ENCODE results near the gene ROBO1.

The ROBO1 gene

DNA sequence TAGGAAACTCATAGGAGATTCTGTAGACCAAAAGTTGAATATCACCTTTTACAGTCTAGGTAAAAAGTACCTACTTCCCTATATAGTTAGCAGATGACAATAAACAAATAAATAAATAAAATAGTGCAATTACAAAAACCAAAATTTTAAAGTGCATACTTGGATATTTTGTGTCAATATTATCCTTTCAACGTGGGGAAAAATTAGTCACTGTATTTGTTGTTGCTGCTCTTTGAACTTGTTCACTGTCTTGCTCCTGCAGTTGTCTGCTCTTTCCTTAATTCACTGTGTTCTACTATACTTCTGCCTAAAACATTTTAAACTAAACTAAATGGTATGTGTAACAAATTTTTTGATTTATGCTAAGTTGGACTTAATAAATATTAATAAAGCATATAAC lies 889.0 kb downstream of the ROBO1 start:
- TF ChIP-seq FOXK2 (IDR thresholded peaks at IDR 0.05), result no peak
- ChIA-PET POLR2A (no interaction called here), CTCF (no interaction called here)
- no peak for DNase-seq (ENCODE audit: extremely low spot score)

DNA sequence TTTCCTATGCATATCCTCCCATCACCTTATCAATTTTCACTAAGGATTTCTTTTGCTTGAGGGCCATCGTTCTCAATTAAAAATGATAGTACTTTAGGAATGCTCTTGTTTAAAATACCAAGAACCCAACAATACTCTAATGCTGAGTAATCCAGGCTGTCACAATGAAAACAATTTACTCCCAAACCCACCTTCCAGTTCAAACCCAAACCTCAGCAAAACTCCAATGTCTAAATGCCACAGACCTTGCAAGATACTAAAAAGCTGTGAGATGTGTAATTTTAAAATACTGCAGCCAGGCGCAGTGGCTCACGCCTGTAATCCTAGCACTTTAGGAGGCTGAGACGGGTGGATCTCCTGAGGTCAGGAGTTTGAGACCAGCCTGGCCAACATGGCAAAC lies 889.8 kb downstream of the ROBO1 start:
- no peak for DNase-seq (ENCODE audit: extremely low spot score)
- ChIA-PET POLR2A (no interaction called here), CTCF (no interaction called here)
- TF ChIP-seq LEF1 (IDR thresholded peaks at IDR 0.05; ENCODE audit: borderline replicate concordance) (no peak), BHLHE40 (IDR thresholded peaks at IDR 0.05; ENCODE audit: borderline replicate concordance) (no peak), TARDBP (IDR thresholded peaks at IDR 0.05) (no peak), FOXK2 (IDR thresholded peaks at IDR 0.05) (no peak), FOXA1 (IDR thresholded peaks at IDR 0.05) (no peak), ZNF384 (IDR thresholded peaks at IDR 0.05) (no peak), CTBP1 (IDR thresholded peaks at IDR 0.05; ENCODE audit: borderline replicate concordance) (no peak), NFRKB (IDR thresholded peaks at IDR 0.05) (no peak)

DNA sequence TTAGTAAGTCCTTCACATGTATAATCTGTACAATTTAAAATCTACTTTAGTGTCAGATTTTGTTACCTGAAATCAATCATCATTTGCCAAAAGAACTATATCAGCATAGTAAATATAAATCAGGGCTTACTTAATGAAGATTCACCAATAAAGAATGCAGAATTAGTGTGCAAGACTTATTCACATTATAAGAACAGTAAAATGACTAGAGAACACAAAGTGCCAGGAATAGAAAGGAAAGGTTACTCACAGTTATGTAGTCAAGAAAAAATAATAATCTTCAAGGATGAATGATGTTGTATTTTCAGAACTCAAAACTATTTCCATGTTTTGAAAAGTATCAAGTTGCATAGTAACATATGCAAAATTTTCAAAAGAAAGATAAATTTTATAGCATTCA lies 891.9 kb downstream of the ROBO1 start:
- POLR2A ChIA-PET, result no interaction called here
- CTCF ChIA-PET, result no interaction called here
- TF ChIP-seq, protein P1, sequence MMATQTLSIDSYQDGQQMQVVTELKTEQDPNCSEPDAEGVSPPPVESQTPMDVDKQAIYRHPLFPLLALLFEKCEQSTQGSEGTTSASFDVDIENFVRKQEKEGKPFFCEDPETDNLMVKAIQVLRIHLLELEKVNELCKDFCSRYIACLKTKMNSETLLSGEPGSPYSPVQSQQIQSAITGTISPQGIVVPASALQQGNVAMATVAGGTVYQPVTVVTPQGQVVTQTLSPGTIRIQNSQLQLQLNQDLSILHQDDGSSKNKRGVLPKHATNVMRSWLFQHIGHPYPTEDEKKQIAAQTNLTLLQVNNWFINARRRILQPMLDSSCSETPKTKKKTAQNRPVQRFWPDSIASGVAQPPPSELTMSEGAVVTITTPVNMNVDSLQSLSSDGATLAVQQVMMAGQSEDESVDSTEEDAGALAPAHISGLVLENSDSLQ (IDR thresholded peaks at IDR 0.05), result peak; percentile 31; the same call in 1 of the 2 replicates
- TF ChIP-seq CTBP1 (IDR thresholded peaks at IDR 0.05; ENCODE audit: borderline replicate concordance) (no peak), L3MBTL2 (conservative IDR thresholded peaks at IDR 0.05) (no peak), LEF1 (IDR thresholded peaks at IDR 0.05; ENCODE audit: borderline replicate concordance) (no peak), FOXA1 (IDR thresholded peaks at IDR 0.05) (no peak)
- no peak for DNase-seq (ENCODE audit: extremely low spot score)

DNA sequence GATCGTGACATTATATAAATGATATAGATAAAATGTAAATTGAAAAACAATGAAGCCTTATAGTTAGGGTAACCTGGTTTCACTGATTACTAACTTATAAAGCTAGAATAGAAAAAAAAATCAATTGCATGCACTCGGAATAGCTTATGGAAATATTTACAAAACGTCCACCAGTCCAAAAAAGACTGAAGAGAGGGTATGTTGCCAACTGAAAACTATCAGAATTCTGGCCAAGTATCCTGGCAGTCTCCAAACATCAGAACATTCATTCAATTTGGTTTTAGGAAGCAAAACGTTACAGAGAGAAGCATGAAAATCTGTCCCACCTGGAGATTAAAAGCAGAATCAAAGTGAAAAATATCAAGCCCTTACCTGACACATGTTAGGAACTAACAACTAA lies 892.4 kb downstream of the ROBO1 start:
- ChIA-PET CTCF (no interaction called here), POLR2A (no interaction called here)
- TF ChIP-seq FOXK2 (IDR thresholded peaks at IDR 0.05) (no peak), L3MBTL2 (conservative IDR thresholded peaks at IDR 0.05) (no peak)
- no peak for DNase-seq (ENCODE audit: extremely low spot score)

DNA sequence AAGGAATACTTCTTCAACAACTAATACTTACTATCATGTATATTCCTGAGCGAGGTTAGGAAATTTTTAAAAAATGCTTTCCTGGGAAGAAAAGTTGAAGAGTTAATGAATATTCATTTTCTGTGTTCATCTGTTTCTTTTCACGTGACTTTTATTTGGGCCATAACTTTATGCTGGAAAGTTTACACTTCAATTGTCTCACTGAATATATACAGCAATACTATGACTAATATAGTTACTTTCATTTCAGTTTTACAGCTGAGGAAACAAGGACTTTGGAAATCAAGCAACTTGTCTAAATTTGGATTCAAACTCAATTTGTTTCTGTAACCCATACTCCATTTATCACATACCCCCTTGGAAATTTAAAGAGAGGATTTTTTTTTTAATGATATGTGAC lies 894.2 kb downstream of the ROBO1 start:
- POLR2A ChIA-PET, result no interaction called here
- no peak for DNase-seq (ENCODE audit: extremely low spot score)

DNA sequence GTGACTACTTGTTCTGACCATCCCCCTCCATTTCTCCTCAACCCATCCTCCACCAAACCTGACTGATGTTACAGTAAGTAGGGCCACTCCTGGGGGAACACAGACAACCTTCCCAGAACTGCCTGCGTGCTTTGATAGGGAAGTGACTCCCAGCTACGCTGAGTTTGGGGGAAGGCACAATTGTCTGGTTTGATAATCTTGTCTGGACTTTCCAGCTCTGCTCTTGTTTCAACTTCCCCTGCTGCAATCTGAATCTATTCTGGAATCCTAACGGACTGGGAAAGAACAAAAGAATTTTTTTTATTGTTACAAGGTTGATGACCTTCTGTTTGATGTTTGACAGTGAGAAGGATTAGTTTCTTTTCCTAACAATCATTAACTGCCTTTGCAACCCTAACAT lies 895.6 kb downstream of the ROBO1 start:
- TF ChIP-seq LEF1 (IDR thresholded peaks at IDR 0.05; ENCODE audit: borderline replicate concordance) (no peak), FOXK2 (IDR thresholded peaks at IDR 0.05) (no peak), SUZ12 (IDR thresholded peaks at IDR 0.05) (no peak), NFRKB (IDR thresholded peaks at IDR 0.05) (no peak), FOXA1 (IDR thresholded peaks at IDR 0.05) (no peak), ZNF384 (IDR thresholded peaks at IDR 0.05) (no peak), ARNT (IDR thresholded peaks at IDR 0.05) (no peak), L3MBTL2 (conservative IDR thresholded peaks at IDR 0.05) (no peak), TARDBP (IDR thresholded peaks at IDR 0.05) (no peak), HDGF (IDR thresholded peaks at IDR 0.05; ENCODE audit: borderline replicate concordance) (no peak), BHLHE40 (IDR thresholded peaks at IDR 0.05; ENCODE audit: borderline replicate concordance) (no peak), CTBP1 (IDR thresholded peaks at IDR 0.05; ENCODE audit: borderline replicate concordance) (no peak), FOXM1 (IDR thresholded peaks at IDR 0.05; ENCODE audit: borderline replicate concordance) (no peak), SP1 (IDR thresholded peaks at IDR 0.05) (no peak), ELF4 (IDR thresholded peaks at IDR 0.05) (no peak)
- TF ChIP-seq, protein P1 (IDR thresholded peaks at IDR 0.05), result no peak
- no peak for DNase-seq (ENCODE audit: extremely low spot score)
- ChIA-PET CTCF (no interaction called here), POLR2A (interaction anchor here (0.7 kb wide), 1 partner anchor 142 kb away, joined by 3 read pairs; no protein-coding TSS in a partner anchor)

More for the DNA sequence above, 894.2 kb downstream of the ROBO1 start:
- TF ChIP-seq ZNF384 (IDR thresholded peaks at IDR 0.05), result no peak
- TF ChIP-seq NFRKB (IDR thresholded peaks at IDR 0.05), result no peak
- TF ChIP-seq ELF4 (IDR thresholded peaks at IDR 0.05), result peak; percentile 17; the same call in 1 of the 2 replicates
- TF ChIP-seq, protein P1 (IDR thresholded peaks at IDR 0.05), result 0 out of 2 replicates have a peak, but pooled peaks have one; percentile 5
- CTCF ChIA-PET, result no interaction called here

DNA sequence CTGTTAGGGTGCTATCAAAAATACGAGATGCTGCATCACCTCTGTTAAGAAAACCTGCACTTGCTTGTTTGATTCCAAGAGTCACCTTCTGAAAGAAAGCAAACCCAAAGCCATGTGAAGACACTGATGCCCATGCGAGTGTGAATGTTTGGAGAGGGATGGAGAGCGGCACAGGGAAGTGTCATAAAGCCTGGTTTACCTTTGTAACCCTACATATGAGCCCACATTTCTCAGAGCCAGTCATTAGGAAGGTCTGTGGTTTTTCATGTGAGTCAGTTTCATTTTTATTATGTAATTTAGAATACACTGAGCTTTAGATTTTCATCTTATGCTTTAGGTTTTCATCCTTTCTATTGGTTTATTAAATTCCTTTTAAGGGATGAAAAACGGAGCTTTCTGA lies 896.8 kb downstream of the ROBO1 start:
- POLR2A ChIA-PET, result no interaction called here
- no peak for DNase-seq (ENCODE audit: extremely low spot score)
- CTCF ChIA-PET, result no interaction called here
- TF ChIP-seq LEF1 (IDR thresholded peaks at IDR 0.05; ENCODE audit: borderline replicate concordance) (no peak), SP1 (IDR thresholded peaks at IDR 0.05) (no peak), FOXA1 (IDR thresholded peaks at IDR 0.05) (no peak), CTBP1 (IDR thresholded peaks at IDR 0.05; ENCODE audit: borderline replicate concordance) (no peak), TARDBP (IDR thresholded peaks at IDR 0.05) (no peak), L3MBTL2 (conservative IDR thresholded peaks at IDR 0.05) (no peak)

DNA sequence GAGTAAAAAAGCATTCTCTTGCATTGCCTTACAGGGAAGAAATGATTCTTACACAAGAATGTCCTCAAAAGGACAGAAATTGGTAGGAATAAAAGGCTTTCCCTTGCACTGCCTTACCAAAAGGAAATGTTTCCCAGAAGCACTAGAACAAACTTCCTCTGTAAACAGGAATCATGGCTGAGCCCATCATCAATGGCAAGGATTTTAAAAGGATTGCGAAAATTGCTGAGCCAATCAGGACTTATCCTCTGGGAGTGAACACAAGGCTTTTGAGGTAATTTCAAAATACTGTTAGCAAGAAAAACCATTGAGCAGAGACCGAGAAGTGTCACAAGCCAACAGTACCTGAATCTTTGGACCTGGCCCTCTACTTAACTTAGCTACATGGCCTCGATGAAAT lies 897.3 kb downstream of the ROBO1 start:
- CTCF ChIA-PET, result no interaction called here
- TF ChIP-seq FOXM1 (IDR thresholded peaks at IDR 0.05; ENCODE audit: borderline replicate concordance) (no peak), ELF4 (IDR thresholded peaks at IDR 0.05) (no peak), ARNT (IDR thresholded peaks at IDR 0.05) (no peak), FOXA1 (IDR thresholded peaks at IDR 0.05) (no peak), ZNF384 (IDR thresholded peaks at IDR 0.05) (no peak), FOXK2 (IDR thresholded peaks at IDR 0.05) (no peak), HDGF (IDR thresholded peaks at IDR 0.05; ENCODE audit: borderline replicate concordance) (no peak), SUZ12 (IDR thresholded peaks at IDR 0.05) (no peak), SP1 (IDR thresholded peaks at IDR 0.05) (no peak), CTBP1 (IDR thresholded peaks at IDR 0.05; ENCODE audit: borderline replicate concordance) (no peak)
- TF ChIP-seq, protein P1 (IDR thresholded peaks at IDR 0.05), result no peak
- POLR2A ChIA-PET, result no interaction called here
- no peak for DNase-seq (ENCODE audit: extremely low spot score)
